ENCODE measurements around the gene SUPT4H1. TPM values are rescaled to one million over a fixed set of nuclear protein-coding genes. Genes with fewer than 3 reads are reported as not detected.

The SUPT4H1 gene
- total and polyA plus RNA-seq, 2 of the 4 experiments (the other 2 are of a cell fraction): 51.6 to 129 TPM

DNA sequence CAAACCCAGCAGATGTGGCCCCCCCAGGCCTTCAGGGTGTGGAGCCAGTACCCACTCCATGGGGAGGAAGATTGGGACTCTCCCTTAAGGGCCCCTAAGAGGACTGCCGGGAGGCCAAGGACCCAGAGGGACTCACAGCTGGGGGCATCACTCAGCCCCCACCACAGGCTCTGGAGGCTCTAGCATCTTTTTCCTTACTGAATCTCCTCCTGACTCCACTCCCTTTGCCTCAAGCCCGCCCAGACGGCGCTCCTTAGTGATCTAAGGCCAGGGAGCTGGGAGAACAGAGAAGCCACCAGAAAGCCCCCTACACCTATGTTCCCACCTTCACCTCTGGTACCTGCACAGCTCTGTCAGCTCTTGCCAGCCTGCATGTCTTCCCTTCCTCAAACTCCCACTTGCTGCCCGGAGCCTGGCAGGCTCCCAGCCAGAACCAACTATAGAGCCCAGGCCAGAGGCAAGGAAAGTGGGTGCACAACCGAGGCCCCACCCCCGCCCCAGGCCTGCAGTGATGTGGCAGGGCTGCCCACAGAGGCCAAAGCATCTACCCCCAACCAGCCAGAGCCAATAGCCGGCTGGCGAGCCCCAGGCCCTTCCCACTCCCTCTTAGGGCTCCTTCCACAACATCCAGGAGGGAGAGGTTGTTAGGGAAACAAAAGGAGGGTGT lies 48.9 kb downstream of the SUPT4H1 start:
- H4K5ac ChIP-seq (ENCODE audit: low read depth, low read length): no peak overlapping the region
- POLR2A ChIA-PET (ENCODE audit: unreplicated experiment): no interaction called here
- TF ChIP-seq MXI1 (IDR thresholded peaks at IDR 0.05; ENCODE audit: borderline replicate concordance, low read depth, low read length): no peak
- TF ChIP-seq CHD1 (IDR thresholded peaks at IDR 0.05; ENCODE audit: low read depth, low read length): no peak
- TF ChIP-seq, protein P1, sequence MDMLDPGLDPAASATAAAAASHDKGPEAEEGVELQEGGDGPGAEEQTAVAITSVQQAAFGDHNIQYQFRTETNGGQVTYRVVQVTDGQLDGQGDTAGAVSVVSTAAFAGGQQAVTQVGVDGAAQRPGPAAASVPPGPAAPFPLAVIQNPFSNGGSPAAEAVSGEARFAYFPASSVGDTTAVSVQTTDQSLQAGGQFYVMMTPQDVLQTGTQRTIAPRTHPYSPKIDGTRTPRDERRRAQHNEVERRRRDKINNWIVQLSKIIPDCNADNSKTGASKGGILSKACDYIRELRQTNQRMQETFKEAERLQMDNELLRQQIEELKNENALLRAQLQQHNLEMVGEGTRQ (IDR thresholded peaks at IDR 0.05; ENCODE audit: low read depth, low read length): no peak
- TF ChIP-seq, protein P2, sequence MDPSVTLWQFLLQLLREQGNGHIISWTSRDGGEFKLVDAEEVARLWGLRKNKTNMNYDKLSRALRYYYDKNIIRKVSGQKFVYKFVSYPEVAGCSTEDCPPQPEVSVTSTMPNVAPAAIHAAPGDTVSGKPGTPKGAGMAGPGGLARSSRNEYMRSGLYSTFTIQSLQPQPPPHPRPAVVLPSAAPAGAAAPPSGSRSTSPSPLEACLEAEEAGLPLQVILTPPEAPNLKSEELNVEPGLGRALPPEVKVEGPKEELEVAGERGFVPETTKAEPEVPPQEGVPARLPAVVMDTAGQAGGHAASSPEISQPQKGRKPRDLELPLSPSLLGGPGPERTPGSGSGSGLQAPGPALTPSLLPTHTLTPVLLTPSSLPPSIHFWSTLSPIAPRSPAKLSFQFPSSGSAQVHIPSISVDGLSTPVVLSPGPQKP (IDR thresholded peaks at IDR 0.05; ENCODE audit: borderline replicate concordance, low read depth, low read length): no peak
- TF ChIP-seq MAFK (IDR thresholded peaks at IDR 0.05; ENCODE audit: low read depth, low read length): no peak
- TF ChIP-seq RCOR1 (IDR thresholded peaks at IDR 0.05; ENCODE audit: insufficient replicate concordance, low read length): no peak
- no peak for TF ChIP-seq RFX5 (IDR thresholded peaks at IDR 0.05; ENCODE audit: low read depth, low read length)
- TF ChIP-seq RAD21 (IDR thresholded peaks at IDR 0.05; ENCODE audit: low read length): no peak
- TF ChIP-seq MAZ (IDR thresholded peaks at IDR 0.05; ENCODE audit: borderline replicate concordance, low read depth, low read length): no peak
- no peak for TF ChIP-seq POLR2A (IDR thresholded peaks at IDR 0.05; ENCODE audit: low read depth, low read length)
- TF ChIP-seq SMC3 (IDR thresholded peaks at IDR 0.05; ENCODE audit: low read depth, low read length): no peak

More for the DNA sequence above, 48.9 kb downstream of the SUPT4H1 start:
- CTCF ChIA-PET: no interaction called here
- no peak overlapping the region for H3K4ac ChIP-seq (ENCODE audit: low read depth, low read length)
- no peak overlapping the region for H3K4me3 ChIP-seq (ENCODE audit: insufficient read depth, low read depth, low read length)
- no peak overlapping the region for H2BK120ac ChIP-seq (ENCODE audit: low read depth, low read length)
- H3K18ac ChIP-seq (ENCODE audit: low read depth, low read length): no peak overlapping the region
- H2AFZ ChIP-seq (replicated peaks; ENCODE audit: low read length, poor library complexity): no peak overlapping the region
- H3K79me1 ChIP-seq (ENCODE audit: low read depth in 1 of 2, low read length in 2 of 2): no peaks in the 10 kb centered on the region
- no peak overlapping the region for H2BK5ac ChIP-seq (ENCODE audit: low read depth, low read length, poor library complexity, severe bottlenecking)
- H2BK20ac ChIP-seq (ENCODE audit: low read depth, low read length): no peak overlapping the region
- dilution Hi-C loops (cut with HindIII; ENCODE audit: low sequenced_read_pairs, unreplicated experiment) (no loop called here), in situ Hi-C loops (cut with MboI; ENCODE audit: low sequenced_read_pairs) (no loop called here), intact Hi-C loops (cut with micrococcal nuclease) (no loop called here)
- no peak overlapping the region for H3K27ac ChIP-seq (ENCODE audit: insufficient read depth, low read length)
- H4K91ac ChIP-seq (ENCODE audit: insufficient read depth, low read depth, low read length): no peak overlapping the region
- H2AK9ac ChIP-seq (replicated peaks; ENCODE audit: low read depth, low read length, poor library complexity): no peak overlapping the region
- H3K14ac ChIP-seq (replicated peaks; ENCODE audit: low read depth, low read length): no peak overlapping the region
- BruUV-seq (replicated peaks): no TSS peak
- no peak overlapping the region for H4K8ac ChIP-seq (ENCODE audit: low read depth in 2 of 2, low read length in 2 of 2)
- H3K56ac ChIP-seq (ENCODE audit: extremely low read depth, insufficient read depth, low read length): no peak overlapping the region
- H3K9ac ChIP-seq (ENCODE audit: low read depth, low read length): no peak overlapping the region
- no peak overlapping the region for H2AK5ac ChIP-seq (ENCODE audit: low read depth, low read length)
- no peak overlapping the region for H2BK15ac ChIP-seq (ENCODE audit: low read depth, low read length)
- WGBS, 2 experiments (ENCODE audit: extremely low coverage in 2 of 2, insufficient read length in 1 of 2): 80% methylated on average over 1 of the region's 9 CpGs; no CpG with 5 or more reads in 1 of the 2 experiments
- no peaks in the 10 kb centered on the region for H3K36me3 ChIP-seq (ENCODE audit: control insufficient read depth, insufficient read depth, low read length)
- H3K27me3 ChIP-seq (ENCODE audit: control insufficient read depth, insufficient read depth, low read length): peaks cover 7% of the 10 kb centered on the region
- ATAC-seq (ENCODE audit: low read depth): no peak
- no peak overlapping the region for H3K4me2 ChIP-seq (ENCODE audit: low read depth, low read length)
- no peaks in the 10 kb centered on the region for H3K9me3 ChIP-seq (ENCODE audit: control insufficient read depth, insufficient read depth, low read length)
- H3K23ac ChIP-seq (ENCODE audit: low read depth, low read length): no peak overlapping the region
- no peaks in the 10 kb centered on the region; the same call in 1 of the 2 replicates for H4K20me1 ChIP-seq (ENCODE audit: insufficient read depth, low read length)
- no peak for DNase-seq
- H3K9me1 ChIP-seq (ENCODE audit: insufficient read depth, low read length): no peaks in the 10 kb centered on the region
- no peaks in the 10 kb centered on the region for H3K4me1 ChIP-seq (ENCODE audit: control insufficient read depth, insufficient read depth, low read length)

Measured in IMR-90 (cell line).